Stomach (tissue), 9 donors: Measurements from ENCODE around the gene SAMD15. TPM values are rescaled to one million over a fixed set of nuclear protein-coding genes. Genes with fewer than 3 reads are reported as not detected.

Experiments
- DNase-seq, 2 donors: peaks; one replicate each; pipeline versions ENCODE4 v3.0.0 to v3.0.0-alpha.2; 2013 to 2019
- H3K27ac ChIP-seq, 5 donors: fragments of 200-600 bp in 4 of 5; sonication (generic) in 4 of 5; one replicate each; pipeline ENCODE4 v1.5.1; 2013 to 2019; ENCODE audit warnings: mild to moderate bottlenecking in 1 of 5, moderate library complexity in 1 of 5
- H3K27me3 ChIP-seq, 3 donors: fragments of 200-600 bp; sonication (generic); one replicate each; pipeline ENCODE4 v1.5.1; 2017 to 2019; ENCODE audit warnings: mixed run types in 1 of 3
- H3K36me3 ChIP-seq, 4 donors: fragments of 200-600 bp; sonication (generic); 1 replicate in 3 of 4; 2 replicates in 1 of 4; pipeline ENCODE4 v1.5.1; 2016 to 2019
- H3K4me1 ChIP-seq, 4 donors: fragments of 200-600 bp; sonication (generic); one replicate each; pipeline ENCODE4 v1.5.1; 2016 to 2019
- H3K4me3 ChIP-seq, 4 donors: fragments of 200-600 bp; sonication (generic) in 3 of 4; one replicate each; pipeline ENCODE4 v1.5.1; 2016 to 2019; ENCODE audit warnings: mild to moderate bottlenecking in 1 of 4
- H3K9me3 ChIP-seq, 4 donors: fragments of 200-600 bp; sonication (generic); one replicate each; pipeline ENCODE4 v1.5.1; 2016 to 2019
- EP300 ChIP-seq: sonication (generic); formaldehyde crosslinking; IDR thresholded peaks from one replicate; pipeline ENCODE4 v1.6.1; 2017; ENCODE audit warnings: antibody characterized with exemption
- POLR2A ChIP-seq, 4 donors: fragments of 450-650 bp; IDR thresholded peaks; one replicate each; pipeline ENCODE4 v1.6.1; 2016; ENCODE audit warnings: antibody characterized with exemption in 4 of 4, control low read depth in 2 of 4, mild to moderate bottlenecking in 1 of 4, moderate library complexity in 1 of 4
- POLR2AphosphoS5 ChIP-seq, 3 donors: sonication (generic); formaldehyde crosslinking; IDR thresholded peaks; one replicate each; pipeline ENCODE4 v1.6.1; 2016; ENCODE audit warnings: antibody characterized with exemption in 3 of 3
- WGBS, 5 donors: extraction: QIAGEN DNeasy Blood & Tissue Kit in 3 of 5; methylation state at CpG; one replicate each; pipeline versions ENCODE4 v1.1.5 to v1.1.7; 2013 to 2018; 5-methylcytosine and 5-hydroxymethylcytosine counted together
- intact Hi-C: fragments of 100-400 bp; cut with DNase I; formaldehyde crosslinking; loops from one replicate; pipeline ENCODE4 v1.15.1; 2023; ENCODE audit warnings: low total_unique reads
- polyA plus RNA-seq, 3 donors: library from polyadenylated mRNA; stranded (reverse); fragments of 200-250 nt; gene quantifications; one replicate each; pipeline ENCODE4 v1.2.3, GENCODE V29; 2013
- total RNA-seq, 5 donors: library from RNA; depleted of rRNA; stranded (reverse); fragments of >200 nt; gene quantifications; one replicate each; pipeline versions ENCODE4 v1.1.0 to v1.2.3, GENCODE V29; 2014 to 2016
- TF ChIP-seq, protein P1 (sequence below), 7 experiments: fragments of 450-650 bp in 4 of 7; fragments of 200-600 bp in 3 of 7; sonication (generic) in 3 of 7; IDR thresholded peaks; one replicate each; pipeline ENCODE4 v1.5.1; 2016 to 2019; ENCODE audit warnings: antibody characterized with exemption in 7 of 7, control low read depth in 2 of 7, mild to moderate bottlenecking in 1 of 7
- donor health status: healthy with polysubstance abuse.
- donor health status: Bipolar disorder and iron deficiency.
- donor health status: healthy.

SAMD15 gene
- total and polyA plus RNA-seq, 8 donors, result under 0.01 to 1.4 (median 0.52) TPM; not detected in 2

DNA sequence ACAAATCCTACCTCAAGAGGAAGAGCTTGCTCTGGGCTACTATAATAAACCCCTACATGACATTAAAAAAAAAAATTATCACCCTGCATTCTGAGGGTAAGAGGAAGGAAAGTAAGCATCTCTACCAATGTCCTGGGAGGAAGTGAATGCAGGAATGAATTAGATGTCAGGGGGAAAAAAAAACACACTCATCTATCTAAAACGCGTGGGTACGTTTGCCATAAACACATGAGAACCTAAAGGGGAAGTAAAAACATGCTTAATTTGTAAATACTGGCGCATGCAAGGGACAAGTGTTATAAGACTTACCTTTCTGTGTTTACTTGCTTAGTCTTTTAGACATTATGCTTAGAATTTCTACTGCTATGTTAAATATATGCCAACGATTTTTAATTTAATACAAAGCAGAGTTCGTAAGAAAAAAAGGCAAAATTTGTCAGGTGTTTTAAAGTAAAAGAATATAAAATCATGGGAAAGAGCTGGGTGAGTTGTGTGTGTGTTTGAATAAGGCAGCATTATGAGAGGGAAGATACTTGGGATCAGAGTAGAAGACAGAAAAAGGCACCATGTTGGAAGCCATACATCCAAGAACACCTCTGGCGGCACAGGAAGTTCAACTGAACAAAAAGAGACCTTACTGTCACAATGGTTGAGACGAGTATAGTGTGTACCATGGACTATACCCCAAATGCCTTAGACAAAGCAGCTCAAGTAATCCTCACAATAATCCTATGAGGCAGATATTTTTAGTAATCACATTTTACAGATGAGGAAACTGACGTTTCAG lies 1.8 kb upstream of the SAMD15 start:
- intact Hi-C loops, result no loop called here
- WGBS, 5 donors, result 73 to 84% (median 78%) methylated on average over 9 of the region's 9 CpGs
- Histone ChIP-seq H3K9me3 (no peaks in the 10 kb centered on the region), H3K4me3 (peak overlapping the region in 2 of 4 donors; percentile 89 to 95), H3K36me3 (no peaks in the 10 kb centered on the region), H3K4me1 (peaks cover 0 to 35% (median 23%) of the 10 kb centered on the region in 4 donors), H3K27ac (peak overlapping the region in 1 of 5 donors; percentile 87), H3K27me3 (no peaks in the 10 kb centered on the region)
- no peak for TF ChIP-seq POLR2AphosphoS5 (IDR thresholded peaks at IDR 0.05)
- no peak for TF ChIP-seq EP300
- no peak for TF ChIP-seq POLR2A (IDR thresholded peaks at IDR 0.05)
- TF ChIP-seq, protein P1, sequence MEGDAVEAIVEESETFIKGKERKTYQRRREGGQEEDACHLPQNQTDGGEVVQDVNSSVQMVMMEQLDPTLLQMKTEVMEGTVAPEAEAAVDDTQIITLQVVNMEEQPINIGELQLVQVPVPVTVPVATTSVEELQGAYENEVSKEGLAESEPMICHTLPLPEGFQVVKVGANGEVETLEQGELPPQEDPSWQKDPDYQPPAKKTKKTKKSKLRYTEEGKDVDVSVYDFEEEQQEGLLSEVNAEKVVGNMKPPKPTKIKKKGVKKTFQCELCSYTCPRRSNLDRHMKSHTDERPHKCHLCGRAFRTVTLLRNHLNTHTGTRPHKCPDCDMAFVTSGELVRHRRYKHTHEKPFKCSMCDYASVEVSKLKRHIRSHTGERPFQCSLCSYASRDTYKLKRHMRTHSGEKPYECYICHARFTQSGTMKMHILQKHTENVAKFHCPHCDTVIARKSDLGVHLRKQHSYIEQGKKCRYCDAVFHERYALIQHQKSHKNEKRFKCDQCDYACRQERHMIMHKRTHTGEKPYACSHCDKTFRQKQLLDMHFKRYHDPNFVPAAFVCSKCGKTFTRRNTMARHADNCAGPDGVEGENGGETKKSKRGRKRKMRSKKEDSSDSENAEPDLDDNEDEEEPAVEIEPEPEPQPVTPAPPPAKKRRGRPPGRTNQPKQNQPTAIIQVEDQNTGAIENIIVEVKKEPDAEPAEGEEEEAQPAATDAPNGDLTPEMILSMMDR (IDR thresholded peaks at IDR 0.05), result no peak
- DNase-seq, result no peak

DNA sequence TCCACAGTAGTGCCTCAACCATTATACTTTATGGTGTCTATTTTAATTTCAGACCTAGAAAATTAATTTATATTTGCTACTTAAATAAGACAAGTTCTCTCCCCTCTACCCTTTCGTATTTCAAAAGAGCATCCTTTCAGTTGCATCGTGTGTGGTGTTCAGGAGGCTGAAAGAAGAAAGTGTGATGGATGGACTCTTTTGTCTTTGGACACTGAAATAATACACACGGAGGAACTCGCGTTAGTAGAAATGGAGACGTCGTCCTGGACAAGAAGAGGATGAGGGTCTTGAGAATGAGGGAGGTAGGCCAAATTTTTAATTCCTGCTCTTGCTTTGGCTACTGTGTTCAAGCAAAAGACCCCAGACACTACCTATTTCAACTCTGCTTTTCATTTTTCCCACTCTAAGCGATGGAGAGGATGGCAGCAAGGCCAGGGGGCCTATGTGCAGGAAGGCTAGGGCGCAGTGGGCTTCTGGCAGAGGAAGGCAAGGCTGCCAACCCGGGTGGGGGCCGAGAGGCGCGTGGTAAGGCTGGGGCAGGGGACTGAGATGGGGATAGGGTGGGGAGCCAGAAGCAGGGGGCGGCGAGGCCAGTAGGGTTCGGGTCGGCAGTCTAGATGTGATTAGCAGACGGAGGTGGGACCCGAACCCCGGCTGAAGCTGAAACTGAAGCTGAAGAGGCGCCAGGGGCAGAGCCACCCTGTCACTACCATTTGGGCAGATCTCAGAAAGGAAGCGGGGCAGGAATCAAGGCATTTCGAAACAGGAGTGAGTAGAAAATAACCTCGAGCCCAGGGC lies 1.0 kb upstream of the SAMD15 start:
- H3K36me3 ChIP-seq, result no peaks in the 10 kb centered on the region
- 10 to 13% (median 11%) methylated on average over 24 of the region's 24 CpGs for WGBS, 5 donors
- no peaks in the 10 kb centered on the region for H3K9me3 ChIP-seq
- TF ChIP-seq POLR2AphosphoS5 (IDR thresholded peaks at IDR 0.05), result no peak
- TF ChIP-seq, protein P1 (IDR thresholded peaks at IDR 0.05), result no peak
- no peak for TF ChIP-seq POLR2A (IDR thresholded peaks at IDR 0.05)
- no peak for TF ChIP-seq EP300
- peak; percentile 25 to 60 for DNase-seq
- peaks cover 0 to 35% (median 23%) of the 10 kb centered on the region in 4 donors for H3K4me1 ChIP-seq
- intact Hi-C loops, result no loop called here
- peak overlapping the region; percentile 80 to 95 (median 90) for H3K4me3 ChIP-seq
- H3K27me3 ChIP-seq, result no peaks in the 10 kb centered on the region
- H3K27ac ChIP-seq, result peak overlapping the region; percentile 80 to 90 (median 87)

- TF ChIP-seq EP300 (no peak), POLR2AphosphoS5 (IDR thresholded peaks at IDR 0.05) (no peak), POLR2A (IDR thresholded peaks at IDR 0.05) (no peak)
- TF ChIP-seq, protein P1 (IDR thresholded peaks at IDR 0.05), result no peak
- no peaks in the 10 kb centered on the region for H3K36me3 ChIP-seq
- H3K27me3 ChIP-seq, result no peaks in the 10 kb centered on the region
- 12 to 17% (median 15%) methylated on average over 10 of the region's 10 CpGs for WGBS, 5 donors
- no peak for DNase-seq
- H3K4me3 ChIP-seq, result peak overlapping the region; percentile 80 to 95 (median 90)
- no peaks in the 10 kb centered on the region for H3K9me3 ChIP-seq
- H3K27ac ChIP-seq, result peak overlapping the region; percentile 80 to 90 (median 87)
- intact Hi-C loops, result no loop called here
- peaks cover 0 to 30% (median 23%) of the 10 kb centered on the region in 4 donors for H3K4me1 ChIP-seq
These were observed 294 bp downstream of the SAMD15 start for GRCh38 chr14:77377502-77377844.

- H3K9me3 ChIP-seq, result no peaks in the 10 kb centered on the region
- no peak overlapping the region for H3K4me3 ChIP-seq
- no peak for DNase-seq
- H3K27me3 ChIP-seq, result no peaks in the 10 kb centered on the region
- no peaks in the 10 kb centered on the region for H3K36me3 ChIP-seq
- TF ChIP-seq POLR2AphosphoS5 (IDR thresholded peaks at IDR 0.05), result no peak
- TF ChIP-seq, protein P1 (IDR thresholded peaks at IDR 0.05), result no peak
- no peak for TF ChIP-seq EP300
- 85 to 95% (median 91%) methylated on average over 6 of the region's 6 CpGs for WGBS, 5 donors
- H3K4me1 ChIP-seq, result peaks cover 0 to 28% (median 21%) of the 10 kb centered on the region in 4 donors
- intact Hi-C loops, result no loop called here
- no peak overlapping the region for H3K27ac ChIP-seq
These were observed 1.5 kb downstream of the SAMD15 start for GRCh38 chr14:77378701-77379100.
